ENCODE results near the gene RBMS3. TPM values are rescaled to one million over a fixed set of nuclear protein-coding genes. Genes with fewer than 3 reads are reported as not detected.
"Not testable (repeated sequence)": the region's sequence is repeated elsewhere in the genome, so short reads cannot be mapped to it uniquely, and the experiment has no call there.

Gene RBMS3
- total and polyA plus RNA-seq, 2 of the 13 experiments (the other 11 are each of a cell fraction or from before 2014, with no cell fraction given): not detected

DNA sequence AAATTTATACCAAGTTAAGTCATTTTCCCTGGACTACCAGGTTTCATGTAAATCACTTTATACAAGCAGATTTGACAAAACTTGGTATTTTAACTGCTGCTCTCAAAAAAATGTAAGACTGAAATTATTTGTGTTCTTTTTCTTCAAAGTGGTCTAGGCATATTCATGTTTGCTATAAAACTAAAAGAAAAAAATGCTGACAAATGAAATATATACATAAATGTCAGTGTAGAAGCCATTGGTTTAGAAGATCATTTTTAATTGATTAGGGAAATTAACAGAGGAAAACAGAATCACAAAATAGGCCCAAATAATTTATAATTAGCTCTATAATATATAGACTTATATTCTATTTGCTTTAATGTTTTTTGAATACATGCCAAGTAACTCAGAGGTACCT, 523.2 kb downstream of the RBMS3 start:
- Histone ChIP-seq H3K36me3 (replicated peaks in 1 of 2; ENCODE audit: control insufficient read depth in 1 of 2, insufficient read depth in 2 of 2, low read length in 2 of 2) (no peaks in the 10 kb centered on the region), H2AFZ (ENCODE audit: low read length) (no peak overlapping the region), H3K27ac (ENCODE audit: extremely low read length, insufficient read depth, low read length) (no peak overlapping the region), H3K27me3 (ENCODE audit: control insufficient read depth in 1 of 2, insufficient read depth in 2 of 2, low read length in 2 of 2) (no peaks in the 10 kb centered on the region), H3K9me3 (ENCODE audit: low read length) (no peaks in the 10 kb centered on the region), H3K4me1 (ENCODE audit: insufficient read depth, low read length) (peaks cover 6% of the 10 kb centered on the region; the same call in 1 of the 2 replicates), H3K79me2 (ENCODE audit: insufficient read depth, low read length) (no peaks in the 10 kb centered on the region), H3K4me3 (replicated peaks in 1 of 3; ENCODE audit: insufficient read depth in 1 of 3, low read depth in 2 of 3, low read length in 3 of 3) (no peak overlapping the region), H4K20me1 (ENCODE audit: insufficient read depth, low read length) (no peaks in the 10 kb centered on the region), H3K9ac (ENCODE audit: insufficient read depth, low read depth, low read length) (no peak overlapping the region), H3K4me2 (ENCODE audit: low read depth, low read length) (no peak overlapping the region)
- FAIRE-seq: no peak
- intact Hi-C loops (cut with micrococcal nuclease; ENCODE audit: unreplicated experiment): no loop called here
- ChIA-PET CTCF (ENCODE audit: low intra/inter-chr PET ratio, low total read pairs) (no interaction called here), POLR2A (no interaction called here)
- no TSS peak for BruUV-seq (replicated peaks)
- ATAC-seq: no peak
- in situ Hi-C loops (cut with HindIII; ENCODE audit: extremely low pct_ligation_motif_present, low pct_unique_long_range_greater_than_20kb): no loop called here
- TF ChIP-seq, protein P1, sequence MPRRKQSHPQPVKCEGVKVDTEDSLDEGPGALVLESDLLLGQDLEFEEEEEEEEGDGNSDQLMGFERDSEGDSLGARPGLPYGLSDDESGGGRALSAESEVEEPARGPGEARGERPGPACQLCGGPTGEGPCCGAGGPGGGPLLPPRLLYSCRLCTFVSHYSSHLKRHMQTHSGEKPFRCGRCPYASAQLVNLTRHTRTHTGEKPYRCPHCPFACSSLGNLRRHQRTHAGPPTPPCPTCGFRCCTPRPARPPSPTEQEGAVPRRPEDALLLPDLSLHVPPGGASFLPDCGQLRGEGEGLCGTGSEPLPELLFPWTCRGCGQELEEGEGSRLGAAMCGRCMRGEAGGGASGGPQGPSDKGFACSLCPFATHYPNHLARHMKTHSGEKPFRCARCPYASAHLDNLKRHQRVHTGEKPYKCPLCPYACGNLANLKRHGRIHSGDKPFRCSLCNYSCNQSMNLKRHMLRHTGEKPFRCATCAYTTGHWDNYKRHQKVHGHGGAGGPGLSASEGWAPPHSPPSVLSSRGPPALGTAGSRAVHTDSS (CRISPR knock-in tag; conservative IDR thresholded peaks at IDR 0.05): no peak
- peak; percentile 65 for TF ChIP-seq MAFF (IDR thresholded peaks at IDR 0.05; ENCODE audit: low read depth, low read length)
- TF ChIP-seq KLF13 (CRISPR knock-in tag; IDR thresholded peaks at IDR 0.05): no peak
- TF ChIP-seq NCOA2 (CRISPR knock-in tag; IDR thresholded peaks at IDR 0.05): no peak
- TF ChIP-seq NCOA1 (CRISPR knock-in tag; IDR thresholded peaks at IDR 0.05): no peak
- peak; percentile 66 to 84 for TF ChIP-seq MAFK (conservative IDR thresholded peaks at IDR 0.05 in 1 of 2, IDR thresholded peaks at IDR 0.05 in 1 of 2; ENCODE audit: low read length in 2 of 2)
- TF ChIP-seq ZNF598 (CRISPR knock-in tag; IDR thresholded peaks at IDR 0.05; ENCODE audit: borderline replicate concordance): no peak
- no peak for TF ChIP-seq SIX1 (CRISPR knock-in tag; IDR thresholded peaks at IDR 0.05; ENCODE audit: borderline replicate concordance)
- no peak for DNase-seq (ENCODE audit: low spot score)

DNA sequence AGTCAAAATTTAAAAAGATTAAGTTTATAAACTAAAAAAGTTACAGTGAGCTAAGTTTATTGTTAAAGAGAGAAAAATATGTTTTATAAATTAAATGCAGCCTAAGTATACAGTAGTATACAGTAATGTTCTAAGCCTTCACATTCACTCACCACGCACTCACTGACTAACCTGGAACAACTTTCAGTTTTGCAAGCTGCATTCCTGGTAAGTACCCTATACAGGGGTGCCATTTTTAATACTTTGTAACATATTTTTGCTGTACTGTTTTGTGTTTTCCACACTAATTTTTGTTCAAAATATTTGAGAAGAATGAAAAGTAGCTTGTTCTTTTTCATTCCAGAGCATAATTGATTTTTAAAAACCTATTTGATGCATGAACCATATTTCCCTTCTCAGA, 524.9 kb downstream of the RBMS3 start:
- H3K27ac ChIP-seq (ENCODE audit: extremely low read length, insufficient read depth, low read length): no peak overlapping the region
- no peak for FAIRE-seq
- no peaks in the 10 kb centered on the region for H3K27me3 ChIP-seq (ENCODE audit: control insufficient read depth in 1 of 2, insufficient read depth in 2 of 2, low read length in 2 of 2)
- TF ChIP-seq RFXANK (CRISPR knock-in tag; IDR thresholded peaks at IDR 0.05) (no peak), ZNF230 (CRISPR knock-in tag; IDR thresholded peaks at IDR 0.05) (no peak), MED1 (CRISPR knock-in tag; IDR thresholded peaks at IDR 0.05) (no peak), DPF2 (CRISPR knock-in tag; IDR thresholded peaks at IDR 0.05; ENCODE audit: borderline replicate concordance, low read depth) (no peak), ZNF274 (CRISPR knock-in tag; IDR thresholded peaks at IDR 0.05) (no peak)
- no peak for DNase-seq (ENCODE audit: low spot score)
- H3K4me3 ChIP-seq (replicated peaks in 1 of 3; ENCODE audit: insufficient read depth in 1 of 3, low read depth in 2 of 3, low read length in 3 of 3): no peak overlapping the region
- no peaks in the 10 kb centered on the region for H3K36me3 ChIP-seq (replicated peaks in 1 of 2; ENCODE audit: control insufficient read depth in 1 of 2, insufficient read depth in 2 of 2, low read length in 2 of 2)
- WGBS (ENCODE audit: low lambda C conversion rate): 0% methylated on average over 1 of the region's 1 CpG
- no peaks in the 10 kb centered on the region for H3K9me3 ChIP-seq (ENCODE audit: low read length)
- ATAC-seq: no peak
- no peak overlapping the region for H3K9ac ChIP-seq (ENCODE audit: insufficient read depth, low read depth, low read length)
- H2AFZ ChIP-seq (ENCODE audit: low read length): no peak overlapping the region
- ChIA-PET CTCF (ENCODE audit: low intra/inter-chr PET ratio, low total read pairs) (no interaction called here), POLR2A (no interaction called here)
- peaks cover 6% of the 10 kb centered on the region; the same call in 1 of the 2 replicates for H3K4me1 ChIP-seq (ENCODE audit: insufficient read depth, low read length)
- intact Hi-C loops (cut with micrococcal nuclease; ENCODE audit: unreplicated experiment): no loop called here
- no peaks in the 10 kb centered on the region for H3K79me2 ChIP-seq (ENCODE audit: insufficient read depth, low read length)
- no peak overlapping the region for H3K4me2 ChIP-seq (ENCODE audit: low read depth, low read length)
- in situ Hi-C loops (cut with HindIII; ENCODE audit: extremely low pct_ligation_motif_present, low pct_unique_long_range_greater_than_20kb): no loop called here
- no peaks in the 10 kb centered on the region for H4K20me1 ChIP-seq (ENCODE audit: insufficient read depth, low read length)
- no TSS peak for BruUV-seq (replicated peaks)

DNA sequence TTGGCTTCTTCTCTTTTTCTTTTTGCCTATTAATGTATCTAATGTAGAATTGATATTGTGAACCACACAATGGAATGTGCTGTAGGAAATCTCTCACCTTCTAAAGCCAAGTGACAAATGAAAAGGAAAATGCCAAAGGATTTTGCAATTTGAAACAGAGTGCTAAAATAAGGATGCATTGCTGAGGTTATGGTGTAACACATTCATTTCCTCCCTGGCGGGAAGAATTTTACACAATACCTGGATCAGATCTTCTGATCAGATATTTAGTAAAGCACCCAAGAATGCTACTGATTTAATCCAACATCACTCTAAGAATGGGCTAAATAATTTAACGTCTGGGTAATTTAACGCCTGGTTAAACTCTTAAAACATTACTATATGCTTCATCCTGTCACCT, 527.5 kb downstream of the RBMS3 start:
- FAIRE-seq; POLR2A ChIA-PET; H3K27me3 ChIP-seq (ENCODE audit: control insufficient read depth in 1 of 2, insufficient read depth in 2 of 2, low read length in 2 of 2); H3K36me3 ChIP-seq (replicated peaks in 1 of 2; ENCODE audit: control insufficient read depth in 1 of 2, insufficient read depth in 2 of 2, low read length in 2 of 2); H2AFZ ChIP-seq (ENCODE audit: low read length); ATAC-seq; H4K20me1 ChIP-seq (ENCODE audit: insufficient read depth, low read length); H3K79me2 ChIP-seq (ENCODE audit: insufficient read depth, low read length); H3K27ac ChIP-seq (ENCODE audit: extremely low read length, insufficient read depth, low read length); in situ Hi-C loops (cut with HindIII; ENCODE audit: extremely low pct_ligation_motif_present, low pct_unique_long_range_greater_than_20kb); H3K9ac ChIP-seq (ENCODE audit: insufficient read depth, low read depth, low read length); H3K4me2 ChIP-seq (ENCODE audit: low read depth, low read length); CTCF ChIA-PET (ENCODE audit: low intra/inter-chr PET ratio, low total read pairs); intact Hi-C loops (cut with micrococcal nuclease; ENCODE audit: unreplicated experiment); H3K4me3 ChIP-seq (replicated peaks in 1 of 3; ENCODE audit: insufficient read depth in 1 of 3, low read depth in 2 of 3, low read length in 3 of 3); BruUV-seq (replicated peaks); H3K4me1 ChIP-seq (ENCODE audit: insufficient read depth, low read length); H3K9me3 ChIP-seq (ENCODE audit: low read length); DNase-seq (ENCODE audit: low spot score): not testable (repeated sequence)
- WGBS (ENCODE audit: low lambda C conversion rate): 0% methylated on average over 3 of the region's 3 CpGs
